ENCODE measurements around the gene KLHL40. TPM values are rescaled to one million over a fixed set of nuclear protein-coding genes. Genes with fewer than 3 reads are reported as not detected.

The KLHL40 gene, protein sequence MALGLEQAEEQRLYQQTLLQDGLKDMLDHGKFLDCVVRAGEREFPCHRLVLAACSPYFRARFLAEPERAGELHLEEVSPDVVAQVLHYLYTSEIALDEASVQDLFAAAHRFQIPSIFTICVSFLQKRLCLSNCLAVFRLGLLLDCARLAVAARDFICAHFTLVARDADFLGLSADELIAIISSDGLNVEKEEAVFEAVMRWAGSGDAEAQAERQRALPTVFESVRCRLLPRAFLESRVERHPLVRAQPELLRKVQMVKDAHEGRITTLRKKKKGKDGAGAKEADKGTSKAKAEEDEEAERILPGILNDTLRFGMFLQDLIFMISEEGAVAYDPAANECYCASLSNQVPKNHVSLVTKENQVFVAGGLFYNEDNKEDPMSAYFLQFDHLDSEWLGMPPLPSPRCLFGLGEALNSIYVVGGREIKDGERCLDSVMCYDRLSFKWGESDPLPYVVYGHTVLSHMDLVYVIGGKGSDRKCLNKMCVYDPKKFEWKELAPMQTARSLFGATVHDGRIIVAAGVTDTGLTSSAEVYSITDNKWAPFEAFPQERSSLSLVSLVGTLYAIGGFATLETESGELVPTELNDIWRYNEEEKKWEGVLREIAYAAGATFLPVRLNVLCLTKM
- total RNA-seq (not detected), polyA plus RNA-seq (under 1 TPM in 1 of 2 donors, not detected in 1; 0.12 TPM)

DNA sequence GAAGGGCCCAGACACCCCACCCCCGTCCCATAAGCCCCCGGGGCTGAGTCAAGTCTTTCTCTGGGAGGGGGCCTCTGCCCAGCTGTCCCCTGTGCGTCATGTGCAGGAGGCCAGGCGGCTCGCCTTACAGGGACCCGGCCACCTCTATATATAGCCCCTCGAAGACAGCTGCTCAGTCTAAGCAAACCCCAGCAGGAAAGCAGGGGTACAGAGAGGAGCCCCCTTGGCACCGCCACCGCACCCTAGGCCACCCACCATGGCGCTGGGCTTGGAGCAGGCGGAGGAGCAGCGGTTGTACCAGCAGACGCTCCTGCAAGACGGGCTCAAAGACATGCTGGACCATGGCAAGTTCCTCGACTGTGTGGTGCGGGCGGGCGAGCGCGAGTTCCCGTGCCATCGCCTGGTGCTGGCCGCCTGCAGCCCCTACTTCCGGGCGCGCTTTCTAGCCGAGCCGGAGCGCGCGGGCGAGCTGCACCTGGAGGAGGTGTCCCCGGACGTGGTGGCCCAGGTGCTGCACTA lies at the start of gene KLHL40:
KLHL40 (plus strand) TSS at position 175 of the 519 bp plus-strand sequence; CDS start at position 257, 82 bp downstream.
- TF ChIP-seq, protein P1, sequence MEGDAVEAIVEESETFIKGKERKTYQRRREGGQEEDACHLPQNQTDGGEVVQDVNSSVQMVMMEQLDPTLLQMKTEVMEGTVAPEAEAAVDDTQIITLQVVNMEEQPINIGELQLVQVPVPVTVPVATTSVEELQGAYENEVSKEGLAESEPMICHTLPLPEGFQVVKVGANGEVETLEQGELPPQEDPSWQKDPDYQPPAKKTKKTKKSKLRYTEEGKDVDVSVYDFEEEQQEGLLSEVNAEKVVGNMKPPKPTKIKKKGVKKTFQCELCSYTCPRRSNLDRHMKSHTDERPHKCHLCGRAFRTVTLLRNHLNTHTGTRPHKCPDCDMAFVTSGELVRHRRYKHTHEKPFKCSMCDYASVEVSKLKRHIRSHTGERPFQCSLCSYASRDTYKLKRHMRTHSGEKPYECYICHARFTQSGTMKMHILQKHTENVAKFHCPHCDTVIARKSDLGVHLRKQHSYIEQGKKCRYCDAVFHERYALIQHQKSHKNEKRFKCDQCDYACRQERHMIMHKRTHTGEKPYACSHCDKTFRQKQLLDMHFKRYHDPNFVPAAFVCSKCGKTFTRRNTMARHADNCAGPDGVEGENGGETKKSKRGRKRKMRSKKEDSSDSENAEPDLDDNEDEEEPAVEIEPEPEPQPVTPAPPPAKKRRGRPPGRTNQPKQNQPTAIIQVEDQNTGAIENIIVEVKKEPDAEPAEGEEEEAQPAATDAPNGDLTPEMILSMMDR (IDR thresholded peaks at IDR 0.05), result no peak
- H3K9me3 ChIP-seq, result no peaks in the 10 kb centered on the region
- no peak for ATAC-seq
- DNase-seq, result peak in 1 of 6 donors; percentile 14
- no peaks in the 10 kb centered on the region for H3K4me1 ChIP-seq
- H3K27me3 ChIP-seq, result no peaks in the 10 kb centered on the region
- H3K27ac ChIP-seq, result no peak within 1 kb of the TSS
- H3K36me3 ChIP-seq, result no peaks in the 10 kb centered on the region
- H3K4me3 ChIP-seq, result peak within 1 kb of the TSS in 1 of 4 donors; percentile 26
- FAIRE-seq, result no peak
- WGBS, 2 donors, result 35 to 44% methylated on average over 32 to 34 of the region's 34 CpGs
- intact Hi-C loops (cut with DNase I), result no loop called here

DNA sequence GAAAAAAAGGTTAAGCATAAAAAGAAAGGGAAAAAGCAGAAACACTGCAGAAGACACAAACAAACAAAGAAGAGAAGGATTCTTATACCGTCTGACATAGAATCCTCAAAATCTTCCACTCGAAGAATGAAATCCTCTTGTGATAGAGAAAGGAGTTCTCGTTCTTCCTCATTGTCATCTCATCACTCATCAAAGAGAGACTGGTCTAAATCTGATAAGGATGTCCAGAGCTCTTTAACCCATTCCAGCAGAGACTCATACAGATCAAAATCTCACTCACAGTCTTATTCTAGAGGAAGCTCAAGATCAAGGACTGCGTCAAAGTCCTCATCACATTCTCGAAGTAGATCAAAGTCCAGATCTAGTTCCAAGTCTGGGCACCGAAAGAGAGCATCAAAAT lies 48.3 kb upstream of the KLHL40 start:
- H3K27me3 ChIP-seq, result no peaks in the 10 kb centered on the region
- DNase-seq (no peak), ATAC-seq (no peak), FAIRE-seq (no peak)
- H3K36me3 ChIP-seq, result peaks cover 3 to 87% (median 46%) of the 10 kb centered on the region in 3 donors
- no peak overlapping the region for H3K4me3 ChIP-seq
- no peaks in the 10 kb centered on the region for H3K4me1 ChIP-seq
- no peak overlapping the region for H3K27ac ChIP-seq
- TF ChIP-seq, protein P1 (IDR thresholded peaks at IDR 0.05), result no peak
- no peaks in the 10 kb centered on the region for H3K9me3 ChIP-seq
- WGBS, 2 donors, result 82 to 84% methylated on average over 6 of the region's 6 CpGs
- intact Hi-C loops (cut with DNase I), result no loop called here

DNA sequence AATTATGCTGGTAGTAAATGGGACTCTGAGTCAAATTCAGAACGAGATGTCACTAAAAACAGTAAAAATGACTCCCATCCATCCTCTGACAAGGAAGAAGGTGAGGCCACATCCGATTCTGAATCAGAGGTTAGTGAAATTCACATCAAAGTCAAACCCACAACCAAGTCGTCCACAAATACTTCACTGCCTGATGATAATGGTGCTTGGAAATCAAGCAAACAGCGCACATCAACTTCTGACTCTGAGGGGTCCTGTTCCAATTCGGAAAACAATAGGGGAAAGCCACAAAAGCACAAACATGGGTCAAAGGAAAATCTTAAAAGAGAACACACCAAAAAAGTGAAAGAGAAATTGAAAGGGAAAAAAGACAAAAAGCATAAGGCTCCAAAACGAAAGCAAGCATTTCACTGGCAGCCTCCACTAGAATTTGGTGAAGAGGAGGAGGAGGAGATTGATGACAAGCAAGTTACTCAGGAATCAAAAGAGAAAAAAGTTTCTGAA lies 46.9 kb upstream of the KLHL40 start:
- peaks cover 3 to 85% (median 51%) of the 10 kb centered on the region in 3 donors for H3K36me3 ChIP-seq

DNA sequence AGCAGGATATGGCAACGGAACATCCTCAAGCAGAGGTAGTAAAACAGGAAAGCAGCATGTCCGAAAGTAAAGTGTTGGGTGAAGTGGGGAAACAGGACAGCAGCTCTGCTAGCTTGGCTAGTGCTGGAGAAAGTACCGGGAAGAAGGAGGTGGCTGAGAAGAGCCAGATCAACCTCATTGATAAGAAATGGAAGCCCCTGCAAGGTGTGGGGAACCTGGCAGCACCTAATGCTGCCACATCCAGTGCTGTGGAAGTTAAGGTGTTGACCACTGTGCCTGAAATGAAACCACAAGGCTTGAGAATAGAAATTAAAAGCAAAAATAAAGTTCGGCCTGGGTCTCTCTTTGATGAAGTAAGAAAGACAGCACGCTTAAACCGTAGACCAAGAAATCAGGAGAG lies 46.1 kb upstream of the KLHL40 start:
- no peak for FAIRE-seq
- H3K27ac ChIP-seq, result no peak overlapping the region

More for the DNA sequence above, 46.9 kb upstream of the KLHL40 start:
- ATAC-seq, result no peak
- intact Hi-C loops (cut with DNase I), result no loop called here
- TF ChIP-seq, protein P1 (IDR thresholded peaks at IDR 0.05), result no peak
- no peak for FAIRE-seq
- Histone ChIP-seq H3K27ac (no peak overlapping the region), H3K27me3 (no peaks in the 10 kb centered on the region), H3K9me3 (no peaks in the 10 kb centered on the region), H3K4me3 (no peak overlapping the region), H3K4me1 (no peaks in the 10 kb centered on the region)
- DNase-seq, result no peak
- WGBS, 2 donors, result 83 to 88% methylated on average over 6 of the region's 6 CpGs

More for the DNA sequence above, 46.1 kb upstream of the KLHL40 start:
- Histone ChIP-seq H3K27me3 (no peaks in the 10 kb centered on the region), H3K9me3 (no peaks in the 10 kb centered on the region), H3K36me3 (peaks cover 3 to 86% (median 52%) of the 10 kb centered on the region in 3 donors), H3K4me3 (no peak overlapping the region), H3K4me1 (no peaks in the 10 kb centered on the region)
- WGBS, 2 donors, result 90 to 95% methylated on average over 6 of the region's 6 CpGs
- TF ChIP-seq, protein P1 (IDR thresholded peaks at IDR 0.05), result no peak
- intact Hi-C loops (cut with DNase I), result no loop called here
- no peak for DNase-seq
- no peak for ATAC-seq

All from pancreas (tissue), 10 donors.